ENCODE measurements around the gene GPD1L. TPM values are rescaled to one million over a fixed set of nuclear protein-coding genes. Genes with fewer than 3 reads are reported as not detected.

Gene GPD1L
- total RNA-seq, 1 donor: 10.1 TPM

GRCh38 chr3:32208447-32208846 lies 102.0 kb downstream of the GPD1L start:
- H3K4me1 ChIP-seq (ENCODE audit: insufficient read depth, low read length): peaks cover 3% of the 10 kb centered on the region
- H3K27me3 ChIP-seq (ENCODE audit: insufficient read depth, low read length): no peaks in the 10 kb centered on the region
- no peaks in the 10 kb centered on the region for H4K20me1 ChIP-seq (ENCODE audit: insufficient read depth, low read length)
- no peak overlapping the region for H3K4me2 ChIP-seq (ENCODE audit: insufficient read depth, low read length)
- H2AFZ ChIP-seq (ENCODE audit: low read length): no peak overlapping the region
- TF ChIP-seq CTCF (IDR thresholded peaks at IDR 0.05; ENCODE audit: extremely low read depth, low read depth, low read length): no peak
- no peak for DNase-seq (ENCODE audit: insufficient read length, low spot score, missing footprints)
- H3K4me3 ChIP-seq (ENCODE audit: insufficient read depth, low read length): no peak overlapping the region
- no peaks in the 10 kb centered on the region for H3K36me3 ChIP-seq (ENCODE audit: insufficient read depth, low read length)
- no peaks in the 10 kb centered on the region for H3K79me2 ChIP-seq (ENCODE audit: insufficient read depth, low read length)
- H3K27ac ChIP-seq (ENCODE audit: low read depth, low read length): no peak overlapping the region
- no peaks in the 10 kb centered on the region for H3K9me3 ChIP-seq (ENCODE audit: low read depth, low read length)

GRCh38 chr3:32215185-32215584 lies 108.8 kb downstream of the GPD1L start:
- no peak overlapping the region for H2AFZ ChIP-seq (ENCODE audit: low read length)
- no peak overlapping the region for H3K4me3 ChIP-seq (ENCODE audit: insufficient read depth, low read length)
- TF ChIP-seq CTCF (IDR thresholded peaks at IDR 0.05; ENCODE audit: extremely low read depth, low read depth, low read length): no peak
- no peaks in the 10 kb centered on the region for H3K9me3 ChIP-seq (ENCODE audit: low read depth, low read length)
- no peaks in the 10 kb centered on the region for H4K20me1 ChIP-seq (ENCODE audit: insufficient read depth, low read length)
- no peaks in the 10 kb centered on the region for H3K79me2 ChIP-seq (ENCODE audit: insufficient read depth, low read length)
- H3K27ac ChIP-seq (ENCODE audit: low read depth, low read length): no peak overlapping the region
- DNase-seq (ENCODE audit: insufficient read length, low spot score, missing footprints): no peak
- no peaks in the 10 kb centered on the region for H3K4me1 ChIP-seq (ENCODE audit: insufficient read depth, low read length)
- no peak overlapping the region for H3K4me2 ChIP-seq (ENCODE audit: insufficient read depth, low read length)
- H3K36me3 ChIP-seq (ENCODE audit: insufficient read depth, low read length): no peaks in the 10 kb centered on the region
- peaks cover 2% of the 10 kb centered on the region for H3K27me3 ChIP-seq (ENCODE audit: insufficient read depth, low read length)

GRCh38 chr3:32216172-32216783 lies 109.9 kb downstream of the GPD1L start:
- Histone ChIP-seq H3K27ac (ENCODE audit: low read depth, low read length) (no peak overlapping the region), H3K4me3 (ENCODE audit: insufficient read depth, low read length) (no peak overlapping the region), H3K36me3 (ENCODE audit: insufficient read depth, low read length) (no peaks in the 10 kb centered on the region), H3K4me2 (ENCODE audit: insufficient read depth, low read length) (no peak overlapping the region), H4K20me1 (ENCODE audit: insufficient read depth, low read length) (no peaks in the 10 kb centered on the region), H2AFZ (ENCODE audit: low read length) (no peak overlapping the region), H3K9me3 (ENCODE audit: low read depth, low read length) (no peaks in the 10 kb centered on the region), H3K79me2 (ENCODE audit: insufficient read depth, low read length) (no peaks in the 10 kb centered on the region), H3K27me3 (ENCODE audit: insufficient read depth, low read length) (peaks cover 2% of the 10 kb centered on the region), H3K4me1 (ENCODE audit: insufficient read depth, low read length) (no peaks in the 10 kb centered on the region)
- no peak for TF ChIP-seq CTCF (IDR thresholded peaks at IDR 0.05; ENCODE audit: extremely low read depth, low read depth, low read length)
- DNase-seq (ENCODE audit: insufficient read length, low spot score, missing footprints): no peak

- no peak overlapping the region for H2AFZ ChIP-seq (ENCODE audit: low read length)
- no peaks in the 10 kb centered on the region for H3K9me3 ChIP-seq (ENCODE audit: low read depth, low read length)
- H3K27ac ChIP-seq (ENCODE audit: low read depth, low read length): no peak overlapping the region
- H4K20me1 ChIP-seq (ENCODE audit: insufficient read depth, low read length): no peaks in the 10 kb centered on the region
- H3K4me2 ChIP-seq (ENCODE audit: insufficient read depth, low read length): no peak overlapping the region
- peaks cover 2% of the 10 kb centered on the region for H3K27me3 ChIP-seq (ENCODE audit: insufficient read depth, low read length)
- TF ChIP-seq CTCF (IDR thresholded peaks at IDR 0.05; ENCODE audit: extremely low read depth, low read depth, low read length): no peak
- DNase-seq (ENCODE audit: insufficient read length, low spot score, missing footprints): no peak
- H3K79me2 ChIP-seq (ENCODE audit: insufficient read depth, low read length): no peaks in the 10 kb centered on the region
- no peak overlapping the region for H3K4me3 ChIP-seq (ENCODE audit: insufficient read depth, low read length)
- H3K36me3 ChIP-seq (ENCODE audit: insufficient read depth, low read length): no peaks in the 10 kb centered on the region
- no peaks in the 10 kb centered on the region for H3K4me1 ChIP-seq (ENCODE audit: insufficient read depth, low read length)
Observed at GRCh38 chr3:32217339-32217738, 110.9 kb downstream of the GPD1L start.

Other genes with a start within 250 kb of the GPD1L start
- 25.0 and 29.0 TPM in 2 replicates for gene OSBPL10, start 125.4 kb upstream of the GPD1L start, total RNA-seq
- 0.59 and 0.72 TPM in 2 replicates for gene ZNF860, start 124.9 kb upstream of the GPD1L start, total RNA-seq
- gene CMTM8, start 132.1 kb downstream of the GPD1L start, total RNA-seq: 1.4 and 4.4 TPM in 2 replicates